ENCODE measurements around the gene ITGAE. TPM values are rescaled to one million over a fixed set of nuclear protein-coding genes. Genes with fewer than 3 reads are reported as not detected.
A peak's percentile ranks its signal among the peaks of the same experiment; 100 is the strongest.
"Not testable (repeated sequence)": the region's sequence is repeated elsewhere in the genome, so short reads cannot be mapped to it uniquely, and the experiment has no call there.

Gene ITGAE
- total RNA-seq, 1 experiment from 2014 or later = 28.8 TPM

GRCh38 chr17:3750926-3751325 is 50.1 kb downstream of the ITGAE start:
- no peaks in the 10 kb centered on the region for H3K27me3 ChIP-seq (ENCODE audit: control insufficient read depth, insufficient read depth, low read length)
- no peak overlapping the region for H3K4me3 ChIP-seq (ENCODE audit: insufficient read depth, low read depth, low read length)
- no peak for DNase-seq

GRCh38 chr17:3750296-3750695 is 50.7 kb downstream of the ITGAE start:
- Histone ChIP-seq H3K36me3 (replicated peaks; ENCODE audit: control insufficient read depth, insufficient read depth, low read length) (no peaks in the 10 kb centered on the region), H3K27me3 (ENCODE audit: control insufficient read depth, insufficient read depth, low read length) (no peaks in the 10 kb centered on the region), H3K4me3 (ENCODE audit: insufficient read depth, low read depth, low read length) (no peak overlapping the region)
- no peak for DNase-seq

More at GRCh38 chr17:3750926-3751325, 50.1 kb downstream of the ITGAE start:
- no peaks in the 10 kb centered on the region for H3K36me3 ChIP-seq (replicated peaks; ENCODE audit: control insufficient read depth, insufficient read depth, low read length)

GRCh38 chr17:3748576-3748975 is 52.4 kb downstream of the ITGAE start:
- no peak overlapping the region for H3K4me3 ChIP-seq (ENCODE audit: insufficient read depth, low read depth, low read length)
- no peaks in the 10 kb centered on the region for H3K36me3 ChIP-seq (replicated peaks; ENCODE audit: control insufficient read depth, insufficient read depth, low read length)
- DNase-seq = no peak
- no peaks in the 10 kb centered on the region for H3K27me3 ChIP-seq (ENCODE audit: control insufficient read depth, insufficient read depth, low read length)

GRCh38 chr17:3747805-3748204 is 53.2 kb downstream of the ITGAE start:
- Histone ChIP-seq H3K36me3 (replicated peaks; ENCODE audit: control insufficient read depth, insufficient read depth, low read length) (no peaks in the 10 kb centered on the region), H3K27me3 (ENCODE audit: control insufficient read depth, insufficient read depth, low read length) (no peaks in the 10 kb centered on the region), H3K4me3 (ENCODE audit: insufficient read depth, low read depth, low read length) (no peak overlapping the region)
- no peak for DNase-seq

GRCh38 chr17:3745071-3745470 is 55.9 kb downstream of the ITGAE start:
- H3K4me3 ChIP-seq (ENCODE audit: insufficient read depth, low read depth, low read length) = no peak overlapping the region
- no peaks in the 10 kb centered on the region for H3K27me3 ChIP-seq (ENCODE audit: control insufficient read depth, insufficient read depth, low read length)
- no peak for DNase-seq
- no peaks in the 10 kb centered on the region for H3K36me3 ChIP-seq (replicated peaks; ENCODE audit: control insufficient read depth, insufficient read depth, low read length)

- H3K4me3 ChIP-seq (ENCODE audit: insufficient read depth, low read depth, low read length) = no peak overlapping the region
- no peak for DNase-seq
- H3K27me3 ChIP-seq (ENCODE audit: control insufficient read depth, insufficient read depth, low read length) = no peaks in the 10 kb centered on the region
- H3K36me3 ChIP-seq (replicated peaks; ENCODE audit: control insufficient read depth, insufficient read depth, low read length) = no peaks in the 10 kb centered on the region
Observed at GRCh38 chr17:3744014-3744413, 57.0 kb downstream of the ITGAE start.

- no peak for DNase-seq
- H3K27me3 ChIP-seq (ENCODE audit: control insufficient read depth, insufficient read depth, low read length) = no peaks in the 10 kb centered on the region
- no peaks in the 10 kb centered on the region for H3K36me3 ChIP-seq (replicated peaks; ENCODE audit: control insufficient read depth, insufficient read depth, low read length)
- H3K4me3 ChIP-seq (ENCODE audit: insufficient read depth, low read depth, low read length) = no peak overlapping the region
Observed at GRCh38 chr17:3740611-3741073, 60.3 kb downstream of the ITGAE start.

GRCh38 chr17:3739422-3740124 is 61.4 kb downstream of the ITGAE start:
- Histone ChIP-seq H3K4me3 (ENCODE audit: insufficient read depth, low read depth, low read length) (no peak overlapping the region), H3K27me3 (ENCODE audit: control insufficient read depth, insufficient read depth, low read length) (no peaks in the 10 kb centered on the region), H3K36me3 (replicated peaks; ENCODE audit: control insufficient read depth, insufficient read depth, low read length) (no peaks in the 10 kb centered on the region)
- DNase-seq = peak; percentile 57

- no peak overlapping the region for H3K4me3 ChIP-seq (ENCODE audit: insufficient read depth, low read depth, low read length)
- H3K27me3 ChIP-seq (ENCODE audit: control insufficient read depth, insufficient read depth, low read length) = no peaks in the 10 kb centered on the region
- H3K36me3 ChIP-seq (replicated peaks; ENCODE audit: control insufficient read depth, insufficient read depth, low read length) = no peaks in the 10 kb centered on the region
- DNase-seq = peak; percentile 67
Observed at GRCh38 chr17:3738562-3739295, 62.3 kb downstream of the ITGAE start.

GRCh38 chr17:3735515-3735914 is 65.5 kb downstream of the ITGAE start:
- Histone ChIP-seq H3K27me3 (ENCODE audit: control insufficient read depth, insufficient read depth, low read length) (no peaks in the 10 kb centered on the region), H3K4me3 (ENCODE audit: insufficient read depth, low read depth, low read length) (no peak overlapping the region), H3K36me3 (replicated peaks; ENCODE audit: control insufficient read depth, insufficient read depth, low read length) (no peaks in the 10 kb centered on the region)
- no peak for DNase-seq

- not testable (repeated sequence) for DNase-seq; H3K27me3 ChIP-seq (ENCODE audit: control insufficient read depth, insufficient read depth, low read length); H3K4me3 ChIP-seq (ENCODE audit: insufficient read depth, low read depth, low read length); H3K36me3 ChIP-seq (replicated peaks; ENCODE audit: control insufficient read depth, insufficient read depth, low read length)
Observed at GRCh38 chr17:3734911-3735276, 66.1 kb downstream of the ITGAE start.

- 0 out of 2 replicates have a peak, but pooled peaks cover 1% of the 10 kb centered on the region for H3K36me3 ChIP-seq (replicated peaks; ENCODE audit: control insufficient read depth, insufficient read depth, low read length)
- peak; percentile 57 for DNase-seq
- no peaks in the 10 kb centered on the region for H3K27me3 ChIP-seq (ENCODE audit: control insufficient read depth, insufficient read depth, low read length)
- H3K4me3 ChIP-seq (ENCODE audit: insufficient read depth, low read depth, low read length) = no peak overlapping the region
Observed at GRCh38 chr17:3732210-3732621, 68.8 kb downstream of the ITGAE start.

- Histone ChIP-seq H3K36me3 (replicated peaks; ENCODE audit: control insufficient read depth, insufficient read depth, low read length) (peaks cover 4% of the 10 kb centered on the region; the same call in 1 of the 2 replicates), H3K4me3 (ENCODE audit: insufficient read depth, low read depth, low read length) (no peak overlapping the region), H3K27me3 (ENCODE audit: control insufficient read depth, insufficient read depth, low read length) (no peaks in the 10 kb centered on the region)
- DNase-seq = peak; percentile 40
Observed at GRCh38 chr17:3730881-3731429, 70.0 kb downstream of the ITGAE start.

- H3K4me3 ChIP-seq (ENCODE audit: insufficient read depth, low read depth, low read length) = no peak overlapping the region
- H3K36me3 ChIP-seq (replicated peaks; ENCODE audit: control insufficient read depth, insufficient read depth, low read length) = peaks cover 12% of the 10 kb centered on the region
- no peaks in the 10 kb centered on the region for H3K27me3 ChIP-seq (ENCODE audit: control insufficient read depth, insufficient read depth, low read length)
- no peak for DNase-seq
Observed at GRCh38 chr17:3729881-3730280, 71.1 kb downstream of the ITGAE start.

GRCh38 chr17:3728099-3728498 is 72.9 kb downstream of the ITGAE start:
- H3K36me3 ChIP-seq (replicated peaks; ENCODE audit: control insufficient read depth, insufficient read depth, low read length) = peaks cover 13% of the 10 kb centered on the region
- not testable (repeated sequence) for H3K27me3 ChIP-seq (ENCODE audit: control insufficient read depth, insufficient read depth, low read length); DNase-seq

More at GRCh38 chr17:3728099-3728498, 72.9 kb downstream of the ITGAE start:
- H3K4me3 ChIP-seq (ENCODE audit: insufficient read depth, low read depth, low read length) = not testable (repeated sequence)
